ENCODE data around the gene CPEB4.

The CPEB4 gene

DNA sequence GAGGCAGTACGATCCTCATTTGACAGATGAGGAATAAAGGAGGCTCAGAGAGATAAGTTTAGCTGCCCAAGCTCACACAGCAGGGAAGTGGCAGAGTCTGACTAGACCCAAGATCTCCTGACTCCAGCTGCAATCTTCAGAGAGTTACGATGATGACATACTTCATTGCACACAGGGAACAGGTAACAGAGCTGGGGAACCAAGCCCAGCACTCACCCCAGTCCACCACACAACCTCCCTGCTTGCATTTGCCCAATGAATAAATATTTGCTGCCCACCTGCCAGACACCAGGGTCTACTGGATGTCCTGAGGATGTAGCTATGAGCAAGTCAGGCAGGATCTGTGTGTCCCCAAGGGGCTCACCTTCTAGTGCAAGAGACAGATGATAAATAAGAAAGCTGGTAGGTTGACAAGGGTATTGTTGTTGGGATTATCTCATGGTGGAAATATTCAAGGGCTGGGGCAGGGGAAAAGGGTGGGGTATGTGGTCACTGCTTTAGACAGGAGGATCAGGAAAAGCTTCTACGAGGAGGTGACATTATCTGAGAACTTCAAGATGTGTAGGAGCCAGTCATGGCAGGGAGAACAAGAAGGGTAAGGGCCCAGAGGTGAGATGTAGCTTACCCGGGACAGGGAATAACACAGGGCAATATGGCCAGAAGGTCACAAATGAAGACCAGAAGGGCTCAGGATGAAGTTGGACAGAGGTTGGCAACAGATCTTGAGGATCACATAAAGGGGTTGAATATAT lies 28.6 kb upstream of the CPEB4 start:
- DNase-seq (ENCODE audit: extremely low read depth, low read depth) = no peak
- no peak for TF ChIP-seq CTCF (IDR thresholded peaks at IDR 0.05; ENCODE audit: low read depth, low read length, missing control alignments)
- no peak overlapping the region for H3K4me3 ChIP-seq (replicated peaks; ENCODE audit: low read depth, low read length)

DNA sequence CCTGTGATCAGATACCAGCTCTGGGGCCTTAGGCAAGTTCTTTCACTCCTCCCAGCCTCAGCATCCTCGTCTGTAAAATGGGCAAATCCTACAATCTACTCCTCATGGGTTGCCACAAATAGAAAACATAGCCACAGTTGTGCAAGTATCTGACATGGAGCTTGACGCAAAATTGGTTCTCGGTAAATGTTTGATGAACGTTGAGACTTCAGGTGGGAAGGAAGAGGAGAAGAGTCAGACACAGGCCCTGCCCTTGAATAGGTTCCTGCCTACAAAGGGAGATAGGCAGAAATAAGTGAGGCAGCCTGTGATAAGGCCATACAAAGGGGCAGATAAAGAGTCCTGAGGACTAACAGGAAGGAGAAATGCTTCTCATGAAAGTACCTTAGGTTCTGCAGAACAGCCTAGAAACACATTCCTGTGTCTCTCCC lies 26.1 kb upstream of the CPEB4 start:
- no peak for TF ChIP-seq CTCF (IDR thresholded peaks at IDR 0.05; ENCODE audit: low read depth, low read length, missing control alignments)
- no peak overlapping the region for H3K4me3 ChIP-seq (replicated peaks; ENCODE audit: low read depth, low read length)
- DNase-seq (ENCODE audit: extremely low read depth, low read depth) = no peak

DNA sequence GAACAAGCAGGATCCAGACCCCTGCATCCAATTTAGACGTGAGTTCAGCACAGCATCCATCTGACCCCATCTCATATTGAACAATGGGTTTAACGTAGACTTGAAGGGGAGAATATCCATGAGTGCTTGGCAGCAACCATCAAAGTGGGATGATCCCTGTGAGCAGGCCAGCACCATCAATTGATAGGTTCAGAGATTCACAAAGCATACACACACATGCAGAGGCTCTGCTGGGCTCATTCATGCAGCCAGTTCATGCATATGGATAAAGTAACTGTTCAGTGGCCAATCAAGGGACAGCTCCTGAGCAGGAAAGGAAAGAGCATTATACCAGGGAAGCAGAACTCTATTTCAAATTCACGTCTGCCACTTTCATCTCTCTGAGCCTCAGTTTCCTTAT lies 24.8 kb upstream of the CPEB4 start:
- TF ChIP-seq CTCF (IDR thresholded peaks at IDR 0.05; ENCODE audit: low read depth, low read length, missing control alignments) = no peak
- DNase-seq (ENCODE audit: extremely low read depth, low read depth) = no peak
- no peak overlapping the region for H3K4me3 ChIP-seq (replicated peaks; ENCODE audit: low read depth, low read length)

DNA sequence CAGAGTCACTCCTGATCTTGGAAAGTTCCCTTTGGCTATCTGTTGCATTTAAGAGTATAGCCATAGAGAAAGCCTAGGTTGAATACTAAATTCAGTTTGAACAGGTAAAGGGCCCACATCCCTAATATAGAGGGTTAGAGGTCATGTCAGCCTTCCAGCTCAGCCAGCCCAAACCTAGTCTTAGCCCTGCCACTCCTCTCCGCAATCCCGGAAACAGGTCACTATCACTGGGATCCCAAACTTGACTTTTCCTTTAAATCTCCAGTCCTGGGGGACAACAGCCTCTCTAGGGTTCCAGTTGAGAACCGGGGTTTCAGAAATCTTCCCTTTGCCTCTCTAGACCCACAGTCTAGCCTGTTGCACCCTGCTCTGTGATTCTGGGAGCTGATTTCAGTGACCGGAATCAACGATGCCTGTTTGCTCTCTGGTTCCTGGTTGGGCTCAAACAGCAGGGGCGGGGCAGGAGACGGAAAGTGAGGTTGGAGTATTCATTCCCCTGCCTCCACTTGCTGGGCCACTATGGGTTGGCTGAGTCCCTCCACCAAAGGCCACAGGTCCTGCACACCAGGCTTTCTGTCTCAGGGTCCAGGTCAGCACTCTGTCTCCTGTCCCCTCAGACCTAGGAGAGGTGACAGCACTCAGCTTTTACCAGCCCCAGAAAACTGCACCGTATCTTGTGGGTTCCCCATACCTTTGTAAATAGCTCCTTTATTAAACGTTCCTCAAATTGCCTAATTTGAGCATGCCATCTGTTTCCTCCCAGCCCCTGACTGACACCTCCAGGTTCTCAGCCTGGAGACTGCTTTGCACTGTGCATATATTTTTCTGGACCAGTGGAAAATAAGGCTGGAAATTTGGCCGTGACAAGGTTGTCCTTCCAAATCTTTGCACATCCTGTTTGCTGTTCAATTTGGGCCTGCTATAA lies 23.8 kb upstream of the CPEB4 start:
- no peak overlapping the region for H3K4me3 ChIP-seq (replicated peaks; ENCODE audit: low read depth, low read length)
- DNase-seq (ENCODE audit: extremely low read depth, low read depth) = no peak
- TF ChIP-seq CTCF (IDR thresholded peaks at IDR 0.05; ENCODE audit: low read depth, low read length, missing control alignments) = no peak

DNA sequence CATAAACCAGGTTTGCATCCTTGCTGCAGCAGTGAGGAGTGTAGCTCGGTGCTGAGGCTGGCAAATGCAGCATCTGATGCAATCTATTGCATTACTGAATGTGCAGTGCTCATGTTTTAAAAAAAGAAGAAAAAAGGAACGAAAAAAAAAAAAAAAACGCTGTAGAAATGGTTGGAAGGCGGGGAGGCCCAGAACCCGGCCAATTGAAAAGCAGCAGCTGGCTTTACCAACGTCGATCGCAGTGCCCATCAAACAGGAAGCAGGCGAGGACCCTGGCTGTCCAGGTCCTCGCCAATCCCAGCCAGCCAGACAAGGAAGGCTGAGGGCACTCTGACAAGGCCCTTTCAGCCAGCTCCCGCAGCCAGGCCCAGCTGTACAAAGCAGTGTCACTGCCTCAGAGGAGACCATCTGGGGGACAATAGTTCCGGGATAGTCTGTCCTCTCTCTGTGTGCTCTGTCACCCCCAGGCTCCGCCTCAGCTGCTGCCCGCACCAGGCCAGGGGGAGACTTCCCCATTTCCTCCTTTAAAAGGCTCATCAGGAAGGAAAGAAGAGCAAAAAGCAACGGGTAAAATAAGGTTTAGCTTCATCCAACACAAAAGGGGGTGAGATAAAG lies 21.8 kb upstream of the CPEB4 start:
- no peak overlapping the region for H3K4me3 ChIP-seq (replicated peaks; ENCODE audit: low read depth, low read length)
- no peak for DNase-seq (ENCODE audit: extremely low read depth, low read depth)
- no peak for TF ChIP-seq CTCF (IDR thresholded peaks at IDR 0.05; ENCODE audit: low read depth, low read length, missing control alignments)

- DNase-seq (ENCODE audit: extremely low read depth, low read depth) = no peak
- H3K4me3 ChIP-seq (replicated peaks; ENCODE audit: low read depth, low read length) = no peak overlapping the region
- TF ChIP-seq CTCF (IDR thresholded peaks at IDR 0.05; ENCODE audit: low read depth, low read length, missing control alignments) = no peak
Observed at GRCh38 chr5:173866858-173867679, 21.1 kb upstream of the CPEB4 start.
